ENCODE data around the gene ZNF814. TPM values are rescaled to one million over a fixed set of nuclear protein-coding genes. Genes with fewer than 3 reads are reported as not detected.
"Not testable (repeated sequence)": the region's sequence is repeated elsewhere in the genome, so short reads cannot be mapped to it uniquely, and the experiment has no call there.

The ZNF814 gene
- total RNA-seq, 2 donors from 2014 or later = 16.2 to 21.5 TPM

- peaks cover 94% of the 10 kb centered on the region for H3K36me3 Mint-ChIP-seq (ENCODE audit: low read depth)
- H3K4me3 Mint-ChIP-seq = no peak overlapping the region
- H3K4me1 Mint-ChIP-seq = peaks cover 3% of the 10 kb centered on the region
- H3K27ac Mint-ChIP-seq = no peak overlapping the region
- no peak for ATAC-seq (replicated peaks)
- H3K27me3 Mint-ChIP-seq = no peaks in the 10 kb centered on the region
- H3K9me3 Mint-ChIP-seq = no peaks in the 10 kb centered on the region
Observed at GRCh38 chr19:57841122-57841763, 47.6 kb downstream of the ZNF814 start.

GRCh38 chr19:57838622-57839191, 50.1 kb downstream of the ZNF814 start:
- H3K36me3 Mint-ChIP-seq (ENCODE audit: low read depth) = peaks cover 72% of the 10 kb centered on the region
- H3K27ac Mint-ChIP-seq = peak overlapping the region; percentile 9
- H3K9me3 Mint-ChIP-seq, H3K4me1 Mint-ChIP-seq, H3K4me3 Mint-ChIP-seq, H3K27me3 Mint-ChIP-seq: not testable (repeated sequence)
- ATAC-seq (replicated peaks) = peak; percentile 73

- peaks cover 63% of the 10 kb centered on the region for H3K36me3 Mint-ChIP-seq (ENCODE audit: low read depth)
- not testable (repeated sequence) for H3K4me1 Mint-ChIP-seq; H3K27me3 Mint-ChIP-seq; H3K4me3 Mint-ChIP-seq; H3K9me3 Mint-ChIP-seq; H3K27ac Mint-ChIP-seq; ATAC-seq (replicated peaks)
Observed at GRCh38 chr19:57836991-57837390, 51.8 kb downstream of the ZNF814 start.

- Mint-ChIP-seq H3K9me3 (no peaks in the 10 kb centered on the region), H3K4me1 (peaks cover 3% of the 10 kb centered on the region), H3K27me3 (no peaks in the 10 kb centered on the region), H3K4me3 (no peak within 1 kb of the TSS), H3K36me3 (ENCODE audit: low read depth) (peaks cover 59% of the 10 kb centered on the region), H3K27ac (peak within 1 kb of the TSS; percentile 34)
- no peak for ATAC-seq (replicated peaks)
Observed at GRCh38 chr19:57830071-57830602, 58.7 kb downstream of the ZNF814 start, which contains the start of gene ZNF587B. Gene ZNF587B (plus strand): TSS chr19:57830299. CDS start chr19:57830529, 230 bp downstream.

GRCh38 chr19:57829316-57829715, 59.5 kb downstream of the ZNF814 start:
- ATAC-seq (replicated peaks) = no peak
- peak overlapping the region; percentile 34 for H3K27ac Mint-ChIP-seq
- no peaks in the 10 kb centered on the region for H3K9me3 Mint-ChIP-seq
- H3K4me1 Mint-ChIP-seq = peaks cover 3% of the 10 kb centered on the region
- no peaks in the 10 kb centered on the region for H3K27me3 Mint-ChIP-seq
- H3K36me3 Mint-ChIP-seq (ENCODE audit: low read depth) = peaks cover 65% of the 10 kb centered on the region
- no peak overlapping the region for H3K4me3 Mint-ChIP-seq

- Mint-ChIP-seq H3K27ac (no peak overlapping the region), H3K4me3 (no peak overlapping the region), H3K27me3 (no peaks in the 10 kb centered on the region), H3K36me3 (ENCODE audit: low read depth) (peaks cover 81% of the 10 kb centered on the region), H3K9me3 (no peaks in the 10 kb centered on the region), H3K4me1 (peaks cover 18% of the 10 kb centered on the region)
- no peak for ATAC-seq (replicated peaks)
Observed at GRCh38 chr19:57825511-57825910, 63.3 kb downstream of the ZNF814 start.

GRCh38 chr19:57823608-57824007, 65.2 kb downstream of the ZNF814 start:
- H3K9me3 Mint-ChIP-seq; ATAC-seq (replicated peaks); H3K4me3 Mint-ChIP-seq; H3K27ac Mint-ChIP-seq; H3K27me3 Mint-ChIP-seq: not testable (repeated sequence)
- Mint-ChIP-seq H3K36me3 (ENCODE audit: low read depth) (peaks cover 75% of the 10 kb centered on the region), H3K4me1 (peaks cover 22% of the 10 kb centered on the region)

- Mint-ChIP-seq H3K4me1 (peaks cover 25% of the 10 kb centered on the region), H3K36me3 (ENCODE audit: low read depth) (peaks cover 72% of the 10 kb centered on the region), H3K27ac (peak overlapping the region; percentile 4), H3K4me3 (peak overlapping the region; percentile 7)
- H3K9me3 Mint-ChIP-seq; ATAC-seq (replicated peaks); H3K27me3 Mint-ChIP-seq: not testable (repeated sequence)
Observed at GRCh38 chr19:57823155-57823554, 65.7 kb downstream of the ZNF814 start.

GRCh38 chr19:57821501-57821900, 67.3 kb downstream of the ZNF814 start:
- not testable (repeated sequence) for ATAC-seq (replicated peaks); H3K9me3 Mint-ChIP-seq; H3K27ac Mint-ChIP-seq; H3K27me3 Mint-ChIP-seq
- H3K4me3 Mint-ChIP-seq = peak overlapping the region; percentile 99
- peaks cover 62% of the 10 kb centered on the region for H3K36me3 Mint-ChIP-seq (ENCODE audit: low read depth)
- H3K4me1 Mint-ChIP-seq = peaks cover 25% of the 10 kb centered on the region

- H3K27me3 Mint-ChIP-seq; H3K9me3 Mint-ChIP-seq; ATAC-seq (replicated peaks): not testable (repeated sequence)
- Mint-ChIP-seq H3K36me3 (ENCODE audit: low read depth) (peaks cover 58% of the 10 kb centered on the region), H3K4me3 (peak overlapping the region; percentile 99), H3K27ac (peak overlapping the region; percentile 98), H3K4me1 (peaks cover 25% of the 10 kb centered on the region)
Observed at GRCh38 chr19:57821095-57821494, 67.7 kb downstream of the ZNF814 start.

GRCh38 chr19:57820599-57820998, 68.2 kb downstream of the ZNF814 start:
- Mint-ChIP-seq H3K27ac (peak overlapping the region; percentile 98), H3K9me3 (no peaks in the 10 kb centered on the region), H3K36me3 (ENCODE audit: low read depth) (peaks cover 54% of the 10 kb centered on the region), H3K27me3 (no peaks in the 10 kb centered on the region), H3K4me3 (peak overlapping the region; percentile 99), H3K4me1 (peaks cover 25% of the 10 kb centered on the region)
- no peak for ATAC-seq (replicated peaks)

GRCh38 chr19:57819475-57820148, 69.2 kb downstream of the ZNF814 start:
- peaks cover 29% of the 10 kb centered on the region for H3K4me1 Mint-ChIP-seq
- peaks cover 51% of the 10 kb centered on the region for H3K36me3 Mint-ChIP-seq (ENCODE audit: low read depth)
- H3K9me3 Mint-ChIP-seq = no peaks in the 10 kb centered on the region
- peak; percentile 93 for ATAC-seq (replicated peaks)
- peak overlapping the region; percentile 99 for H3K4me3 Mint-ChIP-seq
- H3K27me3 Mint-ChIP-seq = no peaks in the 10 kb centered on the region
- peak overlapping the region; percentile 98 for H3K27ac Mint-ChIP-seq

- Mint-ChIP-seq H3K4me3 (peak overlapping the region; percentile 99), H3K27me3 (no peaks in the 10 kb centered on the region), H3K27ac (peak overlapping the region; percentile 77), H3K4me1 (peaks cover 28% of the 10 kb centered on the region), H3K9me3 (no peaks in the 10 kb centered on the region), H3K36me3 (ENCODE audit: low read depth) (peaks cover 39% of the 10 kb centered on the region)
- ATAC-seq (replicated peaks) = no peak
Observed at GRCh38 chr19:57818378-57818777, 70.5 kb downstream of the ZNF814 start.

GRCh38 chr19:57817976-57818375, 70.9 kb downstream of the ZNF814 start:
- Mint-ChIP-seq H3K4me1 (peaks cover 31% of the 10 kb centered on the region), H3K9me3 (no peaks in the 10 kb centered on the region), H3K27ac (peak overlapping the region; percentile 77)

GRCh38 chr19:57816652-57817051, 72.2 kb downstream of the ZNF814 start:
- peaks cover 37% of the 10 kb centered on the region for H3K36me3 Mint-ChIP-seq (ENCODE audit: low read depth)
- ATAC-seq (replicated peaks) = no peak
- no peak overlapping the region for H3K4me3 Mint-ChIP-seq
- no peak overlapping the region for H3K27ac Mint-ChIP-seq
- no peaks in the 10 kb centered on the region for H3K27me3 Mint-ChIP-seq
- H3K4me1 Mint-ChIP-seq = peaks cover 33% of the 10 kb centered on the region
- H3K9me3 Mint-ChIP-seq = no peaks in the 10 kb centered on the region

More at GRCh38 chr19:57817976-57818375, 70.9 kb downstream of the ZNF814 start:
- no peaks in the 10 kb centered on the region for H3K27me3 Mint-ChIP-seq
- H3K4me3 Mint-ChIP-seq = peak overlapping the region; percentile 99
- peaks cover 37% of the 10 kb centered on the region for H3K36me3 Mint-ChIP-seq (ENCODE audit: low read depth)
- ATAC-seq (replicated peaks) = no peak

Measured in activated T-helper 17 cell treated with anti-CD3 and anti-CD28 coated beads, Interleukin-2, amount 50 U/mL, for 72 hours (primary cell).